Tibial artery (tissue), 4 donors: ENCODE measurements around the gene CFLAR.
"Not testable (repeated sequence)": the region's sequence is repeated elsewhere in the genome, so short reads cannot be mapped to it uniquely, and the experiment has no call there.

Source experiments
- DNase-seq, 2 donors: peaks; one replicate each; pipeline ENCODE4 v3.0.0-alpha.2; 2019
- H3K27ac ChIP-seq, 2 donors: fragments of 200-600 bp; sonication (generic) in 1 of 2; 1 replicate in 1 of 2; 2 replicates in 1 of 2; pipeline ENCODE4 v1.5.1; 2018 to 2019; ENCODE audit warnings: mild to moderate bottlenecking in 1 of 2
- H3K27me3 ChIP-seq, 2 donors: fragments of 200-600 bp; sonication (generic) in 1 of 2; one replicate each; pipeline versions ENCODE4 v1.5.1 to v1.6.0; 2016 to 2019
- H3K36me3 ChIP-seq, 3 donors: fragments of 200-600 bp; sonication (generic) in 2 of 3; one replicate each; pipeline ENCODE4 v1.5.1; 2016 to 2019; ENCODE audit warnings: mild to moderate bottlenecking in 2 of 3
- H3K4me1 ChIP-seq, 4 donors: fragments of 200-600 bp; sonication (generic) in 2 of 4; 1 replicate in 3 of 4; 2 replicates in 1 of 4; pipeline ENCODE4 v1.5.1; 2016 to 2019
- H3K4me3 ChIP-seq, 2 donors: fragments of 200-600 bp; sonication (generic) in 1 of 2; 1 replicate in 1 of 2; 2 replicates in 1 of 2; pipeline ENCODE4 v1.5.1; 2018 to 2019; ENCODE audit warnings: mild to moderate bottlenecking in 2 of 2
- H3K9me3 ChIP-seq, 3 donors: fragments of 200-600 bp; sonication (generic) in 1 of 3; one replicate each; pipeline ENCODE4 v1.5.1; 2016 to 2019
- intact Hi-C: fragments of 100-400 bp; cut with DNase I; formaldehyde crosslinking; loops from one replicate; pipeline ENCODE4 v1.15.0; 2023; ENCODE audit warnings: low total_unique reads
- TF ChIP-seq, protein P1 (sequence below), 2 experiments: fragments of 200-600 bp in 1 of 2; fragments of 450-650 bp in 1 of 2; IDR thresholded peaks; one replicate each; pipeline ENCODE4 v1.5.1; 2017 to 2019; ENCODE audit warnings: antibody characterized with exemption in 2 of 2, mild to moderate bottlenecking in 1 of 2, moderate library complexity in 1 of 2

Gene CFLAR

DNA sequence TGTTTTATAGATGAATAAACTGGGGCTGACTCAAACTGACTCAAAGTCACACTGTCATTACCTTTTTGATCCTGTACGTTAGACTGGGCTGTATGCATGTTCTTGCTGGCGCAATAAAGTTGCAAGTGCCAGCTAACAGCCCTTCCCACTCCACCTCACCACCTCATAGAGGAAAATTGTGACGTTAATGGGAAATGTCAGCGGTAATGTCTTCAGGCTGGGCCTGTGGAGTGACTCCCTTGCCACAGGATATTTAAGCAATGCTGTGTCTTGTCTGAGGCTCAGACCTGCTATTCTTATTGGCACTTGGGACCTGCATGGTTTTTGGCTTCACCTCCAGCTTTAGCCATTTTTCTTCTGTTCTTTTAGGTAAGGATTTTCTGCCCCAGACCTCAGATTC lies 41.7 kb downstream of the CFLAR start:
- Histone ChIP-seq H3K4me1 (peaks cover 0 to 14% (median 2%) of the 10 kb centered on the region in 4 donors), H3K4me3 (no peak overlapping the region), H3K36me3 (peaks cover 83 to 100% (median 92%) of the 10 kb centered on the region in 3 donors), H3K27me3 (no peaks in the 10 kb centered on the region), H3K9me3 (no peaks in the 10 kb centered on the region), H3K27ac (peak overlapping the region in 1 of 2 donors; percentile 0)
- intact Hi-C loops = no loop called here
- no peak for DNase-seq
- TF ChIP-seq, protein P1, sequence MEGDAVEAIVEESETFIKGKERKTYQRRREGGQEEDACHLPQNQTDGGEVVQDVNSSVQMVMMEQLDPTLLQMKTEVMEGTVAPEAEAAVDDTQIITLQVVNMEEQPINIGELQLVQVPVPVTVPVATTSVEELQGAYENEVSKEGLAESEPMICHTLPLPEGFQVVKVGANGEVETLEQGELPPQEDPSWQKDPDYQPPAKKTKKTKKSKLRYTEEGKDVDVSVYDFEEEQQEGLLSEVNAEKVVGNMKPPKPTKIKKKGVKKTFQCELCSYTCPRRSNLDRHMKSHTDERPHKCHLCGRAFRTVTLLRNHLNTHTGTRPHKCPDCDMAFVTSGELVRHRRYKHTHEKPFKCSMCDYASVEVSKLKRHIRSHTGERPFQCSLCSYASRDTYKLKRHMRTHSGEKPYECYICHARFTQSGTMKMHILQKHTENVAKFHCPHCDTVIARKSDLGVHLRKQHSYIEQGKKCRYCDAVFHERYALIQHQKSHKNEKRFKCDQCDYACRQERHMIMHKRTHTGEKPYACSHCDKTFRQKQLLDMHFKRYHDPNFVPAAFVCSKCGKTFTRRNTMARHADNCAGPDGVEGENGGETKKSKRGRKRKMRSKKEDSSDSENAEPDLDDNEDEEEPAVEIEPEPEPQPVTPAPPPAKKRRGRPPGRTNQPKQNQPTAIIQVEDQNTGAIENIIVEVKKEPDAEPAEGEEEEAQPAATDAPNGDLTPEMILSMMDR (IDR thresholded peaks at IDR 0.05) = no peak

DNA sequence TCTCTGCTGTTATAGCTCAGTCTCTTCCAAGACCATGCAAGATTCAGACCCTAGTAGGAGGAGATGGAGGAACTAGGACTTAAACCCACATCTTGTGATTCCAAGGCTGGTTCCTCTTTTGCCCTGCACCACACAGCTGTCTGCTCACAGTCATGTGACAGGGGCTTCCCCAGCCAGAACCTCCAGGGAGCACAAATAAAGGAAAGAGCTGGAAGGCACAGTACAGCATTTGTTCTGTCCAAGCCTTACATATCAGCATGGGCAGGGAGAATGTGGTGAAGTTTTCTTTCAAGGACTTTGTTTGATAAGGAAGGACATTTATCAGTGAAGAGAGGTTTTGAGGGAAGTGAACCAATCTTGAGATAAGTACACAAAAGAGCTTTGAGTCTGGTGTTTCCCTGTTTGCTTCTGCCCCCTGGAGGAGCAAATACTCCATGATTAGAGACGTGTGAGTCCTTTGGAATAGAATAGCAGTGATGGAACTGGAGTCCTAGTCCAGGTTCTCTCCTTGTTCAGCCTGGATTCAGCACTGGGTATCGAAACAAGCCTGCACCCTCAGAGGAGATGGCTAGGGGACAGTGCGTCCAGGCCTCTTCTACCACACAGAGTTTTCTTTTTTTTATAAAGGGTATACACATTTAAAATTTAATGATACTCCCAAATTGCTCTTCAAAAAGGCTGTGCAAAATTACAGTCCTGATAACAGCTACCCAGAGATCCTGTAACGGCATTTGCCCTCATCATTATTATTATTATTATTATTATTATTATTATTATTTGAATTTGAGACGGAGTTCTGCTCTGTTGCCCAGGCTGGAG lies 42.4 kb downstream of the CFLAR start:
- intact Hi-C loops = no loop called here
- TF ChIP-seq, protein P1 (IDR thresholded peaks at IDR 0.05) = peak; percentile 15 to 37
- no peak overlapping the region for H3K4me3 ChIP-seq
- peak; percentile 71 to 78 for DNase-seq
- no peaks in the 10 kb centered on the region for H3K9me3 ChIP-seq
- H3K4me1 ChIP-seq = peaks cover 0 to 14% (median 2%) of the 10 kb centered on the region in 4 donors
- peak overlapping the region in 1 of 2 donors; percentile 0 for H3K27ac ChIP-seq
- H3K36me3 ChIP-seq = peaks cover 83 to 100% (median 92%) of the 10 kb centered on the region in 3 donors
- no peaks in the 10 kb centered on the region for H3K27me3 ChIP-seq

DNA sequence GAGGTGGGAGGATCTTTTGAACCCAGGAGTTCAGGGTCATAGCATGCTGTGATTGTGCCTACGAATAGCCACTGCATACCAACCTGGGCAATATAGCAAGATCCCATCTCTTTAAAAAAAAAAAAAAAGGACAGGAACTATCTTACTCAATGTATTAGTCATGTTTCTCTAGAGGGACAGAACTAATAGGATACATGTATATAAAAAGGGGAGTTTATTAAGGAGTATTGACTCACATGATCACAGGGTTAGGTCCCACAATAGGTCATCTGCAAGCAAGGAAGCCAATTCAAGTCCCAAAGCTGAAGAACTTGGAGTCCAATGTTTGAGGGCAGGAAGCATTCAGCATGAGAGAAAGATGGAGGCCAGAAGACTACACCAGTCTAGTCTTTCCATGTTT lies 48.2 kb downstream of the CFLAR start:
- TF ChIP-seq, protein P1 (IDR thresholded peaks at IDR 0.05) = no peak
- peaks cover 0 to 3% (median 3%) of the 10 kb centered on the region in 3 donors for H3K9me3 ChIP-seq
- intact Hi-C loops = no loop called here
- H3K4me1 ChIP-seq = no peaks in the 10 kb centered on the region
- peaks cover 69 to 88% (median 86%) of the 10 kb centered on the region in 3 donors for H3K36me3 ChIP-seq
- DNase-seq = no peak
- no peaks in the 10 kb centered on the region for H3K27me3 ChIP-seq
- H3K4me3 ChIP-seq = no peak overlapping the region
- H3K27ac ChIP-seq = no peak overlapping the region

DNA sequence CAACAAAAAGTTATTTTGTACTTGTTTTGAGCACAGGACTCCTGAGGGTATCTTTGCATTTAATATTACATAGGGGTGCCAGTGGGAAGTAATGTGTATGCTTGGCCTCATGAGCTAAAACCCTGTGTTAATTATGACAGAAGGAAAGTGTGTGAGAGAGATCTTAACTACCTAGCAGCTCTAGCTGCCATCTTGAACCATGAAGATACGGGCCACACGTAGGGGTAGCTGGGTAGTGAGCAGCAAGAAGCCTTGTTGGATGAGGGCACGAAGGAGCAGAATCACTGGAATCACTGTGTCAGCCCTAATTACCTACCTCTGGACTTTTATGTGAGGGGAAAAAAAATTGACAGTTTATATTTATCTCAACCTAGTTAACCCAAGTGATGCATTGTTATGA lies 51.6 kb downstream of the CFLAR start:
- peaks cover 0 to 6% (median 5%) of the 10 kb centered on the region in 3 donors for H3K9me3 ChIP-seq
- peaks cover 39 to 54% (median 52%) of the 10 kb centered on the region in 3 donors for H3K36me3 ChIP-seq
- TF ChIP-seq, protein P1 (IDR thresholded peaks at IDR 0.05) = no peak
- no peak for DNase-seq
- no peak overlapping the region for H3K27ac ChIP-seq
- H3K27me3 ChIP-seq = no peaks in the 10 kb centered on the region
- intact Hi-C loops = no loop called here
- no peaks in the 10 kb centered on the region for H3K4me1 ChIP-seq
- H3K4me3 ChIP-seq = no peak overlapping the region

DNA sequence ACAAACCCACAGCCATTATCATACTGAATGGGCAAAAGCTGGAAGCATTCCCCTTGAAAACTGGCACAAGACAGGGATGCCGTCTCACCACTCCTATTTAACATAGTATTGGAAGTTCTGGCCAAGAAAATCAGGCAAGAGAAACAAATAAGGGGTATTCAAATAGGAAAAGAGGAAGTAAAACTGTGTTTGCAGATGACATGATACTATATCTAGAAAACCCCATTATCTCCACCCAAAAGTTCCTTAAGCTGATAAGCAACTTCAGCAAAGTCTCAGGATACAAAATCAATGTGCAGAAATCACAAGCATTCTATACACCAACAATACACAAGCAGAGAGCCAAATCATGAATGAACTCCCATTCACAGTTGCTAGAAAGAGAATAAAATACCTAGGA lies 52.5 kb downstream of the CFLAR start:
- H3K27ac ChIP-seq, H3K27me3 ChIP-seq, DNase-seq, H3K4me3 ChIP-seq, intact Hi-C loops, H3K4me1 ChIP-seq, H3K9me3 ChIP-seq: not testable (repeated sequence)
- peaks cover 29 to 44% (median 43%) of the 10 kb centered on the region in 3 donors for H3K36me3 ChIP-seq

DNA sequence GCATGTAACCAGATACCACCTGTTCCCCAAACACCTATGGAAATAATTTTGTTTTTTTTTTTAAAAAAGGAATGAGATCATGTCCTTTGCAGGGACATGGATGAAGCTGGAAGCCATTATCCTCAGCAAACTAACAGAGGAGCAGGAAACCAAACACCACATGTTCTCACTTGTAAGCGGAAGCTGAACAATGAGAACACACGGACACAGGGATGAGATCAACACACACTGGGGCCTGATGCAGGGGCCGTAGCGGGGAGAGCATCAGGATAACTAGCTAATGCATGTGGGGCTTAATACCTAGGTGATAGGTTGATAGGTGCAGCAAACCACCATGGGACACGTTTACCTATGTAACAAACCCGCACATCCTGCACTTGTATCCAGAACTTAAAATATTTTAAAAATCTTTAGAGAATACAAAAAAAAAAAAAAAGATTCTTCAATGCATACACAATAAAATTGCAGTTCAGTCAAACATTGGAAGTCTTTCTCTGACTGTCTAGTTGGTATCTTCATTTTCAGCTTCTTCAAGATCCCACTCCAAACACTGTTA lies 55.4 kb downstream of the CFLAR start:
- no peaks in the 10 kb centered on the region for H3K27me3 ChIP-seq
- H3K4me3 ChIP-seq = no peak overlapping the region
- intact Hi-C loops = loop anchor here (10.0 kb wide), 1 partner anchor 267 kb away; no protein-coding TSS in a partner anchor
- peaks cover 11 to 17% (median 17%) of the 10 kb centered on the region in 3 donors for H3K36me3 ChIP-seq
- H3K4me1 ChIP-seq = no peaks in the 10 kb centered on the region
- DNase-seq = no peak
- TF ChIP-seq, protein P1 (IDR thresholded peaks at IDR 0.05) = no peak
- H3K9me3 ChIP-seq = peaks cover 0 to 6% (median 5%) of the 10 kb centered on the region in 3 donors
- H3K27ac ChIP-seq = no peak overlapping the region
